Measurements from ENCODE around the gene FLAD1.

DNA sequence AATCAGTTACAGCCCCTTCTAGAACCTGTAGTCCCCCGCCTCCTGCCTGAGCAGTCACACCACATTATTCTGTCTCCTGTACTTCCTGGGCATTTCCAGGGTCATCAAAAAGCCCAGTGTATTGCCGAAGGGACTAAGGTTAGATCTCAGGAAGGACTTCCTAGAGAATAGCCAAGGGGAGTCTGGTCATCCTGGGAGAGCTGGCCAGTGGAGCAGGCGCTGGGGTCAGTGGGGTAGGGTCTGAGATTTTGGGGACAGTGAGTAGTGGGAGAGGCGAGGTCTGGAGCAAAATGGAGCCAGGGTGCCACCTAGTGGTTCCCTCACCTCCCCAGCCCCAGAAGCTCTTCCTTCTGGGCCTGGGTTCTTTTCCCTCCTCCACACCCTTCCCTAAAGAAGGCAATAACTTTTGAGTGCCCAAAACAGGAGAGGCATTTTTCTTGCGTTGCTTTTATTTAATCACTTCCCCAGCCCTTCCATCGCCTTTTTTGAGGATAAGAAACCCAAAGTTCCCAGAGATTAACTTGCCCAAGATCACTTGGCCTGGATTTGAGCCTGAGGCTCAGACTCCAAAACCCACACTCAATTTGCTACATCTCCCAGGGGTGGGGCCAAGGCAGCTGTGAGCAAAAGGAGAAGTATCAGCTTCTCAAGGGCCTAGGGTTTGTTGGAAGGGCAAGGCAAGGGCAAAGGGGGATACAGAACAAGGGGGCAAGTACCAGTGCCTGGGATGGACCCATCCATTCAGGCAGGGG lies 39.3 kb upstream of the FLAD1 start:
- TF ChIP-seq, protein P1, sequence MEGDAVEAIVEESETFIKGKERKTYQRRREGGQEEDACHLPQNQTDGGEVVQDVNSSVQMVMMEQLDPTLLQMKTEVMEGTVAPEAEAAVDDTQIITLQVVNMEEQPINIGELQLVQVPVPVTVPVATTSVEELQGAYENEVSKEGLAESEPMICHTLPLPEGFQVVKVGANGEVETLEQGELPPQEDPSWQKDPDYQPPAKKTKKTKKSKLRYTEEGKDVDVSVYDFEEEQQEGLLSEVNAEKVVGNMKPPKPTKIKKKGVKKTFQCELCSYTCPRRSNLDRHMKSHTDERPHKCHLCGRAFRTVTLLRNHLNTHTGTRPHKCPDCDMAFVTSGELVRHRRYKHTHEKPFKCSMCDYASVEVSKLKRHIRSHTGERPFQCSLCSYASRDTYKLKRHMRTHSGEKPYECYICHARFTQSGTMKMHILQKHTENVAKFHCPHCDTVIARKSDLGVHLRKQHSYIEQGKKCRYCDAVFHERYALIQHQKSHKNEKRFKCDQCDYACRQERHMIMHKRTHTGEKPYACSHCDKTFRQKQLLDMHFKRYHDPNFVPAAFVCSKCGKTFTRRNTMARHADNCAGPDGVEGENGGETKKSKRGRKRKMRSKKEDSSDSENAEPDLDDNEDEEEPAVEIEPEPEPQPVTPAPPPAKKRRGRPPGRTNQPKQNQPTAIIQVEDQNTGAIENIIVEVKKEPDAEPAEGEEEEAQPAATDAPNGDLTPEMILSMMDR (IDR thresholded peaks at IDR 0.05) = peak; percentile 30 to 62 (median 55)
- TF ChIP-seq POLR2A (IDR thresholded peaks at IDR 0.05) = no peak
- TF ChIP-seq EP300 (IDR thresholded peaks at IDR 0.05) = no peak
